GM18858 (cell line): ENCODE data around the gene EPGN.
"Not testable (repeated sequence)": the region's sequence is repeated elsewhere in the genome, so short reads cannot be mapped to it uniquely, and the experiment has no call there.

Experiments used
- ATAC-seq: cut with Tn5 transposase; IDR thresholded peaks from one replicate; pipeline ENCODE4 v1.9.1; 2021; ENCODE audit not compliant: unreplicated experiment

EPGN gene

GRCh38 chr4:74335341-74336021 is 27.2 kb downstream of the EPGN start:
- ATAC-seq: peak; percentile 79

- no peak for ATAC-seq
These were observed 30.6 kb downstream of the EPGN start for GRCh38 chr4:74338792-74339333.

- no peak for ATAC-seq
These were observed 31.2 kb downstream of the EPGN start for GRCh38 chr4:74339501-74339900.

GRCh38 chr4:74340421-74340820 is 32.2 kb downstream of the EPGN start:
- ATAC-seq: not testable (repeated sequence)

GRCh38 chr4:74344031-74344430 is 35.8 kb downstream of the EPGN start:
- no peak for ATAC-seq

GRCh38 chr4:74353858-74354257 is 45.6 kb downstream of the EPGN start:
- ATAC-seq: no peak

GRCh38 chr4:74357965-74358364 is 49.7 kb downstream of the EPGN start:
- ATAC-seq: no peak

- no peak for ATAC-seq
These were observed 53.4 kb downstream of the EPGN start for GRCh38 chr4:74361671-74362070.

- no peak for ATAC-seq
These were observed 54.1 kb downstream of the EPGN start for GRCh38 chr4:74362347-74362746.

GRCh38 chr4:74364256-74364651 is 56.0 kb downstream of the EPGN start:
- ATAC-seq: no peak

- no peak for ATAC-seq
These were observed 56.6 kb downstream of the EPGN start, which contains the start of gene EREG for GRCh38 chr4:74364652-74365491. EREG (plus strand) TSS chr4:74365145; CDS start chr4:74365309, 164 bp downstream.

- no peak for ATAC-seq
These were observed 57.5 kb downstream of the EPGN start for GRCh38 chr4:74365761-74366160.
